ENCODE results near the gene TOM1L2.

TOM1L2 gene

GRCh38 chr17:17798010-17798556 is 174.1 kb downstream of the TOM1L2 start:
- no peak for DNase-seq

GRCh38 chr17:17797119-17797809 is 174.9 kb downstream of the TOM1L2 start:
- DNase-seq: no peak

DNA sequence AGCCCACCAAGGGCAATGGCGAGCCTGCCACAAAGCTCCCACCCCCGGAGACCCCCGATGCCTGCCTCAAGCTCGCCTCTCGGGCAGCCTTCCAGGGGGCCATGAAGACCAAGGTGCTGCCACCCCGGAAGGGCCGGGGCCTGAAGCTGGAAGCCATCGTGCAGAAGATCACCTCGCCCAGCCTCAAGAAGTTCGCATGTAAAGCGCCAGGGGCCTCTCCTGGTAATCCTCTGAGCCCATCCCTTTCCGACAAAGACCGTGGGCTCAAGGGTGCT is 175.5 kb downstream of the TOM1L2 start:
- DNase-seq: no peak

- no peak for DNase-seq
These were observed 176.0 kb downstream of the TOM1L2 start for GRCh38 chr17:17795946-17796786.

DNA sequence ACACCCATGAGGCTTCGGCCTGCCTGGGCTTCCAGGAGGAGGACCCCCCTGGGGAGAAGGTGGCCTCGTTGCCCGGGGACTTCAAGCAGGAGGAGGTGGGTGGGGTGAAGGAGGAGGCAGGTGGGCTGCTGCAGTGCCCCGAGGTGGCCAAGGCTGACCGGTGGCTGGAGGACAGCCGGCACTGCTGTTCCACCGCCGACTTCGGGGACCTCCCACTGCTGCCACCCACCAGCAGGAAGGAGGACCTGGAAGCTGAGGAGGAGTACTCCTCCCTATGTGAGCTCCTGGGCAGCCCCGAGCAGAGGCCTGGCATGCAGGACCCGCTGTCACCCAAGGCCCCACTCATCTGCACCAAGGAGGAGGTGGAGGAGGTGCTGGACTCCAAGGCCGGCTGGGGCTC is 176.9 kb downstream of the TOM1L2 start:
- no peak for DNase-seq

- no peak for DNase-seq
These were observed 177.8 kb downstream of the TOM1L2 start for GRCh38 chr17:17794382-17794781.

Data from activated naive CD4-positive, alpha-beta T cell treated with anti-CD3 and anti-CD28 coated beads, Interleukin-2, amount 50 U/mL, for 16 hours (primary cell).